NCI-H2196 (cell line): ENCODE results near the gene IFT20.

Experiments used
- DNase-seq: peaks from one replicate; lab custom pipeline; 2025; ENCODE audit not compliant: unreplicated experiment; lab: John Stamatoyannopoulos, UW

IFT20 gene

DNA sequence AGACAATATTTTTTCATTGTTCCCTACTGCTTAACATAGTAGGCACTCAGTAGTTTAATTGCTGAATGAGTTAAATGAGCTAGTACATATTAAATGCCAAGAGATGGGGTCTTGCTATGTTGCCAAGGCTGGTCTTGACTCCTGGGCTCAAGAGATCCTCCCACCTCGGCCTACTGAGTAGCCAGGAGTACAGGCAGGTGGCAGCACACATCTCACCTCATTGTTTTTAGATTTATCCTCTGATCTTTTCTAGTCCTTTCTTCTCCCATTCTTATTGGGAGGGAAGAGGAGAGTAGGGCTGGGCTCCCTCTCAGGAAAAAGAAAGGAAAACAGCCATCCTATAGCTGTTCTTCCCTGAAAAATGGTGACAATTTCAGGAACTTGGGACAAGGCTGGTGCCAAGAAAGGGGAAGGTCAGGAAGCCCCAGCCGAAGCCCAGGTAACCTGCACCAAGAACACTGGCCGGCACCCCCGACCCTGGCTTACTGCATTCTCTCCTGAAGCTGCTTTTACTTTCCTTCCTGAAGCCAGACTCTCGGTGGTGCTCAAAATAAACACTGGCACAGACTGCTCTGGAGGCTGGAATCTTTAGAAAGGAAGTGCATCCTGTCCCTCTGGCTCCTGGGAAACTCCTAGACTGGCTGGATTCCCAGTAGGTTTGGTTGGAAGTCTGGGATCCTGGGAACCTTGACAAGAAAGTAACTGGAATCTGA is 2.9 kb upstream of the IFT20 start:
- DNase-seq, result no peak

- peak; percentile 14 for DNase-seq
These were observed 943 bp upstream of the IFT20 start for GRCh38 chr17:28335959-28336871.

- DNase-seq, result no peak
These were observed 539 bp downstream of the IFT20 start for GRCh38 chr17:28334666-28335200.

GRCh38 chr17:28334171-28334570 is 1.1 kb downstream of the IFT20 start:
- DNase-seq, result no peak

DNA sequence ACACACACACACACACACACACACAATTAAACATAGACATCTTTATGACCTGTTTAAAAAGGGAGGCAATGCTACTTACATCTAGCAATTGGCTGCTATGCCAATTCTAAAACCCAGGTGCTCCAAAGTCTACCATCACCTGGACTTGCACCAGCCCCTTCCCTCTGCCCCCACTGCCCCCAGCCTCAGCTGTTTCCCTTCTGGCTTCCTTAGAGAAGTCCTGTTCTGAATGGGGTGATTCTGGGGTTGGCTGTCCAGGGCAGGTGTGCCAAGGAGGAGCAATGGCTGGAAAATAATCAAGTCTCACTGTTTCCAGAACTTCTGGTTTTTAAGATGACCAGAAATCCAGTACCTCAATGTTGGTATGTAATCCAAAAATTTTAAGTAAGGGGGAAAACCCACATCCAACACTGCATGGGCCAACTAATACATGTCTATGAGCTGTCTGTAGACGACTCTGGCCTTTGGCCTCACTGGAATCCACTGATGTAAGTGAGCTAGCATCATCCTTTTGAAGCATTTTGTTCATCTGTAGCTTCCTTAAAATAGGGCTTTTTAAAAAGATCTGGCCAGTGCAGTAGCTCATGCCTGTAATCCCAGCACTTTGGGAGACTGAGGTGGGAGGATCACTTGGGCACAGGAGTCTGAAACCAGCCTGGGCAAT is 2.1 kb downstream of the IFT20 start:
- no peak for DNase-seq

- DNase-seq, result no peak
These were observed 3.3 kb downstream of the IFT20 start for GRCh38 chr17:28331891-28332420.

DNA sequence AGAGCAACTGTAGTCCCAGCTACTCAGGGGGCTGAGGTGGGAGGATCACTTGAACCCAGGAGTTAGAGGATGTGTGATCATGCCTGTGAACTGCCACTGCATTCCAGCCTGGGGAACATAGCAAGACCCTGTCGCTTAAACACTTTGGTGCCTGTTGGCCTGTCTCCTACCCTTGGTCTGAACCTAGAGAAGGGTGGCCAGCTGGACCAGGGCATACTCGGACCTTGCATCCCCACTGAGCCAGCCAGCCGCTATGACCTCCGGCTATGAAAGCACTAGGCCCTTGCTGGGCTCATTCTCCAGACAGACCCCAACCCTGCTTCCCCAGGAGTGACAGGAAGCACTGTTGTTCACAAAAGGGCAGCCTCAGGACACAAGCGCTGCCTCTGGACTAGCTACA is 4.6 kb downstream of the IFT20 start:
- DNase-seq, result no peak

DNA sequence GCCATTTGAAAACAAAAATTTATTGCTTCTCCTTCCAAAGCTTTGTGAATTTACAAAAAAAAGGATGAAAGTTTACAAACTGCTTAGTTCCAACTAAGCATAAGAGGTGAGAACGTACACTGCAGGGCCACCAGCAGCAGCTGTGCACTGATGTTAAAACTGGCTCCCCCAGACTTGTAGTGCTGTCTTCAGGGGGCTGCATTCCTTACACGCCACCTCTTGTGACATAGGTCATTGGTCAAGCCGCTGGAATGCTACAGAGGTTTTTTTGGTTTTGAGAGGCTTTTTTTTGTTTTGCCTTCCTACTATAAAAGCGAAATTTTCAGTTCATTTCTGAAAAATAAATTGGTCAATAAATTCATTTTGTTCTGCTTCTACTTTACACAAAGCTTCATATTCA is 6.9 kb downstream of the IFT20 start:
- DNase-seq, result no peak

DNA sequence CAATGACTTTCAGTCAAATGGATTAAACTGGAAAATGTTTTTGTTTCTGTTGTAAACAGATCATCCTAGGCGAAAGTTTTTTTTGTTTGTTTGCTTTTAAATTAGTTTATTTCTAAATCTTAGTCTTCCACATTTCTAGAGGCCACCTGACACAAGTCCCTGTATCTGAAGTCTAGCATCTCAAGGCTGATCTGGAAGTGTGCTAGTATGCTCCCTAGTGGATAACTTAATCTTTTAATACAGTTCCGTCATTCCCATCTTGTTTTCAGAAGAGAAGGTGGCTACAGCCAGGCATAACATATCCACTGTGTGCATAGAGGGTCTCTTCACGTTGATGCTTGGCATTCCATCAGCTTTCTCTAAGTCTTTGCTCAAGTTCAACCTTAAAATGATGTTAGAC is 7.6 kb downstream of the IFT20 start:
- no peak for DNase-seq

DNA sequence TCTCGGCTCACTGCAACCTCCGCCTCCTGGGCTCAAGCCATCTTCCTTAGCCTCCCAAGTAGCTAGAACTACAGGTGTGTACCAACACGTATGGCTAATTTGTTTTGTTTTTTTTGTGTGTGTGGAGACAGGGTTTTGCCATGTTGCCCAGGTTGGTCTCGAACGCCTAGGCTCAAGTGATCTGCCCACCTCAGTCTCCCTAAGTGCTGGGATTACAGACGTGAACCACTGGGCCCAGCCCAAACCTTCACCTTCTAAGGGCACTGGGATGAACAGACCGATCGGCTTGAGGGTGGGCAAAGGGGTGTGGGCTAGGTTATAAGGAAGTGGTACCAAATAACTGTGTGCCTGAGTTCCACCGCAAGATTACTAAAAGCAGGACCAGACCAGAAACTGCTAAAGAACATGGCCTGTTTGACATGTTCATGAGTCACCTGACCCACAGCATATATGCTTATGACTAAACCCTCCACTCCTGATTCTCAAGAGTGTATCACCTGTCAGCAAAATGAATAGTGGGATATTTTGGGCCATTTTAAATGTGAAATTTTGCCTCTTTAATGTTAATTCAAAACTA is 8.2 kb downstream of the IFT20 start:
- DNase-seq, result no peak

DNA sequence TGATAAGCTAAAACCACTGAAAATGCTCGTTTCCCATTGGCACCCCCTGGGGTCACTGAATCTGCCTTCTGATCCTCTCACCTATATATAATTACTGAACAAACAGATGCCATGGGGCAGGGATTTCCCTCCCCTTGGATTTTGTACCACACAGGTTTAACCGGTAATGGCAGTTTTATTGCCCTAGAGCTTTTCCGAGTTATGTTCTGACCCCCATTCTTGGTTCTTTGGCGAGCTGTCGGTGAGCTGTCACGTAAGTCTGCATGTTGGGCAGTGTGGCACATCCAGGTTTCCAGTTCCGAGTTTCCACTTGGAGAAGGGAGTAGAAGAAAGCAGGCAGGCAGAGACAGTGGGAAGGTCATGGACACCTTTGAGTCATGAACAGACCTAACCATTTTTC is 9.2 kb downstream of the IFT20 start:
- no peak for DNase-seq

DNA sequence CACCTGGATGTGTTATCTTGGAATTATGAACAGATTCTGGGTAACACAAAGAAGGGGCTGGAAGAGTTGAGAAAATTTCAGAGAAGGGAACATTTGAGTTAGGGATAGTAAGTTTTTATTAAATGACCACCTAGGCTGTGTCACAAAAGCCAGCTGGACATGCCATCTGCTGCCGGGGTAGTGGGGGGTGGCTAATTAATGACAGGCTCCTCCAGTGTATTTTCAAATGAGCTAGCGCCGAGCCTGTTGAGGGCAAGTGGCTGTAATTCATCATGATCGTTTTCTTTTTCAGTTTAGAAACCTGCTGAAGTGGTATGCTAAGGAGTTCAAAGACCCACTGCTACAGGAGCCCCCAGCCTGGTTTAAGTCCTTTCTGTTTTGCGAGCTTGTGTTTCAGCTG is 10.1 kb downstream of the IFT20 start:
- no peak for DNase-seq

DNA sequence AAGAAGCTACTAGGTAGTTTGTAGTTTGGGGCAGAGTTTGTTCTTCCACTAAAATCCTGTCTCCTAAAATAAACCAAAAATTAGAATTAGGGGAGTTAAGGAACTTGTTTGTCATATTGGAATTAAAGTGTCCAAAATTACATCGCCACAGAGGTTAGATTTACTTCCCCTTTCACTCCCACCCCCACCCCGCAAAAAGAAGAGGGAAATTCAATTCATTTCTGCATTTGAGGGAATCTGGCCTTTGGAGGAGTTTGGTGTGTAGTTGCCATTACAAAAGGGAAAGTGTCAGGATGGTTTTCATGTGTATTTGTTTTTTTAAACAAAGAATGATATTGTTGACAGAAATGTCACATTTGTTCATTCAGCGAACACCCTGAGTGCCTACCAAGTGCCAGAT is 10.5 kb downstream of the IFT20 start:
- no peak for DNase-seq

- no peak for DNase-seq
These were observed 11.0 kb downstream of the IFT20 start for GRCh38 chr17:28324267-28324745.

DNA sequence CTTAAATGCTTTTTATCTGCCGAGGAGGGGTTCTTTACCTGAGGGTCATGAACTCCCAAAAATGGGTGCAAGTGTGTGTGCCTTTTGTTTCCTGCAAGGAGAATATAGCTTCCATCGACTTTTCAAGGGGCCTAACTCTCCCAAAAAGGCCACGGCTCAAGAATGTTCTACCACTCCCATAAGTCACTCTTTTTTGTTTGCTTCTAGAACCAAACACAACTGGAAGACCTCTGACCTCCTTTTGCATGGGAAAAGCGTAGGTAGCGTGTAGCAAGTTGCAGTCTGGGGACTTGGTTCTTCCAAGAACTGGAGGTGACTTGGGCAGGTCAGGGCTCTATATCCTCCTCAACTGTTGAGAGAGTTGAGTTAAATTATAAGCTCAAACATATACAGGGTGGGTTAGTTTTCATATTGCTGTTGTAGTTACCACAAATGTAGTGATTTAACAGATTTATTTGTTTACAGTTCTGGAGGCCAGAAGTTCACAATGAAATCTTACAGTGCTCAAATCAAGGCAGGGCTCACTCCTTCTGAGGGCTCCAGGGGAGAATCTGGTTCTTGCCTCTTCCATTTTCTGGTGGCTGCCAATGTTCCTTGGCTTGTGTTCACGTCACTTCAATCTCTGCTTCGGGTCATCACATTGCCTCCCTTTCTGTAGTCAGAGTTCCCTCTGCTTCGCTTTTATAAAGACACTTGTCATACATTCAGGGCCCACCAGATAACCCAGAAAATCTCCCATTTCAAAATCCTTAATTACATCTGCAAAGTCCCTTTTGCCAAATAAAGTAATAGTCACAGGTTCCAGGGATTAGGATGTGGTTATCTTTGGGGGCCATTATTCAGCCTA is 14.8 kb downstream of the IFT20 start:
- DNase-seq, result no peak

DNA sequence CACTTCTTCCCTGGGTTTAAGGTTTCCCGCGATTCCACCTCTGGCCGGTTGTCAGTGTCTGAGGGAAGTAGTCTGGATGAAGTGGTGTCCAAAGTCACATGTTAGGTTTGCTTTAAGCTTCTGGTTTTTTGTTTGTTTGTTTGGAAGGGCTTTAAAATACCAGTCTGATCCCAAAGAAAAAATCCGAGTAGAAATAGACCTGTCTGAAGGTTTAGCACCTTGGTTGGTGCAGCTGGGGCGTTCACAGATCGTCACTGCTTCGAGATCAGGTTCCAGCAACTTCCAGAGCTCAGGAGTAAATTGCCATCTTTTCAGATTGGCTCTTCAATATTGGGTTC is 15.7 kb downstream of the IFT20 start:
- no peak for DNase-seq

- DNase-seq, result peak; percentile 80
These were observed 16.3 kb downstream of the IFT20 start, which contains the start of gene TMEM97 for GRCh38 chr17:28318759-28319597. Gene TMEM97 (plus strand): TSS chr17:28319200. CDS start chr17:28319240, 40 bp downstream.

DNA sequence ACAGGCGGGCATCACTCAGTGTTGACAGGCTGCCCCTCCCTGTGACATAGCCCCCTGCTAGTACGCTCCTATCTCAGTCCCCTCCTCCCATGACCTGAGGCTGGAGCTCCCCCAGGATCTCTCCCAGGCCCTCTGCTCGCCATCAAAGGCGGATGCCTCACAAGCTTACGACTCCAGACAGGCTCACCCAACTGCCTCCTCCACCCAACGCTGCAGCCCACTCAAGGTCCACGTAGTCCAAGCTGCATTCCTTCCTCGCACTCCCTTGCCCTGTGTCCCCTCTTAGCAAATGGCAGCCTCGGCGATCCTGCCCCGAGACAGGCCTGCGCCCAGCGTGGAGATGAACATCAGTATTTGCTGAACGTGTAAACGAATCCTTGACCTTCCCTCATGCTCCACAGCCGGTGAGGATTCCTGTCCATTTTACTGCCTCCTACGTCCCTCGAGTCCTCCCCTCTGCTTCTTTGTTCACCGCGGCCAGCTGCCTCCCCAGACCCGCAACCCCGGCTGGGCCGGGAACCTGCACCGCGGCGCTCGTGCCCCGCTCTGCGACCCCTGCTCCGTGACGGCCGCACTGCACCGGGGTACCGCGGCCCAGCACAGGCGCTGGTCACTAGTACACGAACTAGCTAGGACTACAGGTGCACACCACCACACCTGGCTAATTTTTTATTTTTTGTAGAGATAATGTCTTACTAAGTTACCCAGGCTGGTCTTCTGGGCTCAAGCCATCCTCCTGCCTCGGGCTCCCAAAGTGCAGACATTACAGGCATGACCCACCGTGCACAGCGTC is 17.1 kb downstream of the IFT20 start:
- DNase-seq, result no peak
